AG09319 (cell line): Measurements from ENCODE around the gene LPIN3.

ENCODE experiments used
- DNase-seq: peaks from one replicate; pipeline ENCODE4 v3.0.0-alpha.2; 2010; ENCODE audit warnings: low read depth; ENCODE audit errors: extremely low read depth
- TF ChIP-seq, protein P1 (sequence below): IDR thresholded peaks from 2 replicates; pipeline ENCODE4 v1.5.1; 2011; ENCODE audit warnings: low read depth, mild to moderate bottlenecking, inconsistent platforms, low read length, moderate library complexity

The LPIN3 gene, protein sequence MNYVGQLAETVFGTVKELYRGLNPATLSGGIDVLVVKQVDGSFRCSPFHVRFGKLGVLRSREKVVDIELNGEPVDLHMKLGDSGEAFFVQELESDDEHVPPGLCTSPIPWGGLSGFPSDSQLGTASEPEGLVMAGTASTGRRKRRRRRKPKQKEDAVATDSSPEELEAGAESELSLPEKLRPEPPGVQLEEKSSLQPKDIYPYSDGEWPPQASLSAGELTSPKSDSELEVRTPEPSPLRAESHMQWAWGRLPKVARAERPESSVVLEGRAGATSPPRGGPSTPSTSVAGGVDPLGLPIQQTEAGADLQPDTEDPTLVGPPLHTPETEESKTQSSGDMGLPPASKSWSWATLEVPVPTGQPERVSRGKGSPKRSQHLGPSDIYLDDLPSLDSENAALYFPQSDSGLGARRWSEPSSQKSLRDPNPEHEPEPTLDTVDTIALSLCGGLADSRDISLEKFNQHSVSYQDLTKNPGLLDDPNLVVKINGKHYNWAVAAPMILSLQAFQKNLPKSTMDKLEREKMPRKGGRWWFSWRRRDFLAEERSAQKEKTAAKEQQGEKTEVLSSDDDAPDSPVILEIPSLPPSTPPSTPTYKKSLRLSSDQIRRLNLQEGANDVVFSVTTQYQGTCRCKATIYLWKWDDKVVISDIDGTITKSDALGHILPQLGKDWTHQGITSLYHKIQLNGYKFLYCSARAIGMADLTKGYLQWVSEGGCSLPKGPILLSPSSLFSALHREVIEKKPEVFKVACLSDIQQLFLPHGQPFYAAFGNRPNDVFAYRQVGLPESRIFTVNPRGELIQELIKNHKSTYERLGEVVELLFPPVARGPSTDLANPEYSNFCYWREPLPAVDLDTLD

DNA sequence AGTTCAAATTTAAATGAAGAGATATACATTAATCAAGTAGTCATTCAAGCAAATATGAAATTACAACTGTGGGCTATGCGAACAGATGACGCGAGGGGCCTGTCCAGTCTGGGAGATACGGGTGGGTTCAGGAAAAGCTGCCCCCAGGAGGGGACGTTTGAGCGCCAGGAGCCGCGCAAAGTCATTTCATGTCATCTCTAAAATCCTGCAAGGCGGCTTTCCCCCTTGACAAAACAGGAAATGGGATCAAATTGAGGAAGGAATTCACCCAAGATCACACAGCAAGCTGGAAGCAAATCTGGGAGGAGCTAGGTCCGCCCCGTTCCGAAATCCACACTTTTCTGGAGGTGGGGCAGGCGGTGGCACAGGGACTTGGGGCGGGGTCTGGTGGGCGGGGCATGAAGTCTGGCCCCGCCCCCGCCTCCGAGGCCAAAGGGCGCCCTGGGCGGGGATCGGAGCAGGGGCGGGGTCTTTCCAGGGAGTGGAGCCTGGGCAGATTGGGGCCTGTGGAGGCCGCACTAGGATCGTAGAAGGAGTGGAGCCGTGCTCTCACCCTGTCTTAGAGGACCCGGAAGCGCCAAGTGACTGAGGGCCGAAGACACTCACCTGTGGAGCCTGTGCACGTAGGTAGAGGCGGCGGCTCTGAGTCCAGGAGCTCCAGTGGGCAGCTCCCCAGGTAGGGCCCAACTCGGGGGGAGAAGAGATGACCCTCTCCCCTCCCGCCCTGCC, at the start of gene LPIN3:
Gene LPIN3 (plus strand): TSS at position 495 of the 729 bp plus-strand sequence. CDS start 4,983 bp downstream, outside the sequence.
- TF ChIP-seq, protein P1, sequence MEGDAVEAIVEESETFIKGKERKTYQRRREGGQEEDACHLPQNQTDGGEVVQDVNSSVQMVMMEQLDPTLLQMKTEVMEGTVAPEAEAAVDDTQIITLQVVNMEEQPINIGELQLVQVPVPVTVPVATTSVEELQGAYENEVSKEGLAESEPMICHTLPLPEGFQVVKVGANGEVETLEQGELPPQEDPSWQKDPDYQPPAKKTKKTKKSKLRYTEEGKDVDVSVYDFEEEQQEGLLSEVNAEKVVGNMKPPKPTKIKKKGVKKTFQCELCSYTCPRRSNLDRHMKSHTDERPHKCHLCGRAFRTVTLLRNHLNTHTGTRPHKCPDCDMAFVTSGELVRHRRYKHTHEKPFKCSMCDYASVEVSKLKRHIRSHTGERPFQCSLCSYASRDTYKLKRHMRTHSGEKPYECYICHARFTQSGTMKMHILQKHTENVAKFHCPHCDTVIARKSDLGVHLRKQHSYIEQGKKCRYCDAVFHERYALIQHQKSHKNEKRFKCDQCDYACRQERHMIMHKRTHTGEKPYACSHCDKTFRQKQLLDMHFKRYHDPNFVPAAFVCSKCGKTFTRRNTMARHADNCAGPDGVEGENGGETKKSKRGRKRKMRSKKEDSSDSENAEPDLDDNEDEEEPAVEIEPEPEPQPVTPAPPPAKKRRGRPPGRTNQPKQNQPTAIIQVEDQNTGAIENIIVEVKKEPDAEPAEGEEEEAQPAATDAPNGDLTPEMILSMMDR: peak; percentile 34

DNA sequence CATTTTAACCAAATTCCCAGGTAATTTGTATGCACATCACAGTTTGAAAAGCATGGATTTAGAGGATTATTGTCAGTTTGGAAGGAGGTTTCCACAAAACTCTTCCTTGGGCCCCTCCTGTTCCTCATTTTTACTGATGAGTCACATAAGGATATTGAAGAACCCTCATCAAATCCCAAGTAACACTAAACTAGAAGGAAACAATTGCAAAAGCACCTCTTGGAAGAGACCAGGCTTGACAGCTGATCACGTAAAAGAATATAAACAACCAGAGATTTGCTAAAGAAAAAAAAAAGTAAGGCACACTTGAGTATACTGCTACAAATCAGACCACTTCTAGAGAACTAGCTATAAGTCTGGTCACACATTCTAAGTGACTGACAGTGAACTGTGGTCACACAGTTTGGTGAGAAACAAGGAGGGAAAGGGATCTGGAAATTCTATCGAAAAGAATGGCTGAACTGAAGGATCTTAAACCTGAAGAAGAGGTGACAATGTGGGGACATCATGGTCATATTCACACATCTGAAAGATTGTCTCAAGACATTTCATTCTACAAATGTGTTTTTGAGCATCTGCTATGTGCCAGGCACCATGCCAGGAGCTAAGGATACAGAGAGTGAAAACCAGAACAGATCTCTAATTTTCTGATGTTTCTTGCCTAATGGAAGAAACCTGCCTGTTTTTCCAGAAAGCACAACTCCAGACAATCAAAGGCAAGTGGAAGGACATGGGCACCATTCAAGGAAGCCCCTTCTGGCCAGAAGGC, 47.2 kb upstream of the LPIN3 start:
- TF ChIP-seq, protein P1: no peak
- DNase-seq: no peak

More for the DNA sequence above, at the start of gene LPIN3:
- DNase-seq: peak; percentile 74

DNA sequence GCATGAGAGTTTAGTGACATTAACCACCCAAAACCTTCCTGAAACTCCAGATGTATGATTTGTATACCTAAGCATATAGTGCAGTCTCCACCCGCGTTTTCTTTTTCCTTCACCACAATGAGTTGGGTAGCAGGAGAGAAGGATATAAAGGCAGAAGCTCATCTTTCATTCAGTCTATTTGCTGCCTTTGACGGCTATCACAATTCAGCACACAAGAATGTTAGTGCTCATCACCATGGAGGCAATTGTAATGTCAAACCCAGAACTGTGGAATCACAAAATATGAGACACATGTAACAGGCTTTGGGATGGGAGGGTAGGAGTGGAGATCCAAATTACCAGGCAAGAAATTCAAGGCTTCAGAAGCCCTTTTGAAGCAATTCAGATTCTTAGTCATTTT, 40.7 kb upstream of the LPIN3 start:
- TF ChIP-seq, protein P1: no peak
- no peak for DNase-seq

DNA sequence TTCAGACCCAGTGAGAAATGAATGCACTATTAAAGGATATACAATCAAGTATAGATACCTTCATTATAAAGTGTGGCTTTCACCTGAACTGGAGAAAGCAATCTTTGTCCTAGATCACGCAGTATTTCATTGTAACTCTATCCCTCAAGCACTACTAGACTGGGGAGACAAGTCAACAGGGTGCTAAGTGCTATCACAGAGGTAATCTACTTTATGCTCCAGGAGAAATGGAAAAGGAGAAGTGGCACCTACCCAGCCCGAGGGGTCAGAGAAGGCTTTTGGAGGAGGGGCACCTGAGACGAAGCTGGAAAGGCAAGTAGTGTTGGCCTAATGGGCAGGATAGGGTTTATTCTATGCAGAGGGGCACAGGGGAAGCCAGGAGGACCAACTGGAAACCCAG, 40.2 kb upstream of the LPIN3 start:
- TF ChIP-seq, protein P1: no peak
- no peak for DNase-seq

DNA sequence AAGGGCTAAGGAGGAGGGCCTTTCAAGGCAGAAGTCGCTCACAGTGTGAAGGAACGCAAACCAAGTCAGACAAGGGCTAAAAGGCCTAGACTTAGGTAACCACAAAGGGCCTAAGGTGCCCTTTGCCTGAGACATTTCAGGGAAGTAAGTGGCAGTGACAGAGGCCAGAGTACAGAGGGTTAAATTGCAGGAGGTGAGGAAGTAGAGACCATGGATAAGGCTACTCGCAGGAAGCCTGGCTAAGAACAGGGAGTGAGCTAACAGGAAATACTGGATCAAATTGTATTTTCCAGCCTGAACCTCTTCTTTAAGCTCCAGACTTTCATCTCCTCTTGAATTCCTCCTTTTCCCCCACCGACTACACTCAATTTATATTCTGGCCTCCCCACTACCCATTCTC, 39.7 kb upstream of the LPIN3 start:
- no peak for DNase-seq
- TF ChIP-seq, protein P1: no peak

DNA sequence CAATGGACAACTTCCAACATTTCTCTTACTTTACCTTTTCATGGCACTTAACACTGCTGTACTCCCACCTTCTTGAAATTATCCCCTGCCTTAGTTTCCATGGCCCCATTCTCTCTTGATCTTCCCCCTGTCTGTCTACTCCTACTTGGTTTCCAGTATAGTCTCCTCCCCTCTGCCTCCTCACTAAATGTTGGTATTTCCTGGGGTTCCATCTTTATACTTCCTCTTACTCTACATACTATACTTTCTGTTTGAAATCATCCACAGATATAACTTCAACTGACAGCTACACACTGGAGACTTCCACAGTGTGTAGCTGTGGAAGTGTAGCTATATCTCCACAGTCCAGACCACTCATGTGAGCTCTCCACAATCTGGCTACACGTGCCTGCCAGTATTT, 36.6 kb upstream of the LPIN3 start:
- TF ChIP-seq, protein P1: no peak
- DNase-seq: no peak
